Measurements from ENCODE around the gene RRAS2.
A peak's percentile ranks its signal among the peaks of the same experiment; 100 is the strongest.
"Not testable (repeated sequence)": the region's sequence is repeated elsewhere in the genome, so short reads cannot be mapped to it uniquely, and the experiment has no call there.

The RRAS2 gene

GRCh38 chr11:14253421-14253820, 105.6 kb downstream of the RRAS2 start:
- DNase-seq, result no peak

- not testable (repeated sequence) for DNase-seq
Observed at GRCh38 chr11:14252501-14252900, 106.5 kb downstream of the RRAS2 start.

- no peak for DNase-seq
Observed at GRCh38 chr11:14251754-14252153, 107.2 kb downstream of the RRAS2 start.

GRCh38 chr11:14249121-14249963, 109.6 kb downstream of the RRAS2 start:
- DNase-seq, result peak; percentile 17 to 28

- DNase-seq, result no peak
Observed at GRCh38 chr11:14248580-14248981, 110.4 kb downstream of the RRAS2 start.

- DNase-seq, result no peak
Observed at GRCh38 chr11:14245444-14245843, 113.5 kb downstream of the RRAS2 start.

- DNase-seq, result no peak
Observed at GRCh38 chr11:14244926-14245325, 114.1 kb downstream of the RRAS2 start.

GRCh38 chr11:14242733-14243132, 116.2 kb downstream of the RRAS2 start:
- DNase-seq, result no peak

GRCh38 chr11:14242187-14242586, 116.8 kb downstream of the RRAS2 start:
- DNase-seq, result no peak

- DNase-seq, result no peak
Observed at GRCh38 chr11:14240951-14241350, 118.0 kb downstream of the RRAS2 start.

- no peak for DNase-seq
Observed at GRCh38 chr11:14240221-14240620, 118.8 kb downstream of the RRAS2 start.

GRCh38 chr11:14237444-14237961, 121.5 kb downstream of the RRAS2 start:
- DNase-seq, result peak in 1 of 2 experiments; percentile 12

- no peak for DNase-seq
Observed at GRCh38 chr11:14235701-14236100, 123.3 kb downstream of the RRAS2 start.

- DNase-seq, result no peak
Observed at GRCh38 chr11:14234446-14234845, 124.5 kb downstream of the RRAS2 start.

- no peak for DNase-seq
Observed at GRCh38 chr11:14232652-14233051, 126.3 kb downstream of the RRAS2 start.

GRCh38 chr11:14230407-14230806, 128.6 kb downstream of the RRAS2 start:
- no peak for DNase-seq

GRCh38 chr11:14229472-14229871, 129.5 kb downstream of the RRAS2 start:
- no peak for DNase-seq

- DNase-seq, result no peak
Observed at GRCh38 chr11:14228356-14228755, 130.6 kb downstream of the RRAS2 start.

Measured in AML-193 (cell line).